DOHH2 (cell line): ENCODE results near the gene ADAT1.
"Not testable (repeated sequence)": the region's sequence is repeated elsewhere in the genome, so short reads cannot be mapped to it uniquely, and the experiment has no call there.

ENCODE experiments used
- H3F3A ChIP-seq: fragments of 200-600 bp; sonication (generic), shearing (Covaris generic); 2 replicates; pipeline ENCODE4 v1.6.0; 2016; ENCODE audit warnings: antibody characterized with exemption, mild to moderate bottlenecking; ENCODE audit not compliant: control insufficient read depth, insufficient read depth
- H3K27ac ChIP-seq: fragments of 200-600 bp; sonication (generic); 2 replicates; pipeline ENCODE4 v1.5.1; 2014; ENCODE audit warnings: low read depth, mild to moderate bottlenecking, low read length, moderate library complexity
- H3K27me3 ChIP-seq: fragments of 200-600 bp; sonication (generic); 2 replicates; pipeline ENCODE4 v1.6.1; 2014; ENCODE audit warnings: mild to moderate bottlenecking, low read length, mixed read lengths; ENCODE audit not compliant: control insufficient read depth
- H3K36me3 ChIP-seq: fragments of 200-600 bp; sonication (generic); 2 replicates; pipeline ENCODE4 v1.6.1; 2014; ENCODE audit warnings: mild to moderate bottlenecking, low read length, moderate library complexity, mixed read lengths; ENCODE audit not compliant: control insufficient read depth
- H3K4me1 ChIP-seq: fragments of 200-600 bp; sonication (generic); 2 replicates; pipeline ENCODE4 v1.6.1; 2014; ENCODE audit warnings: mild to moderate bottlenecking, low read length, mixed read lengths; ENCODE audit not compliant: control insufficient read depth
- H3K4me2 ChIP-seq: fragments of 200-600 bp; sonication (generic); 2 replicates; pipeline ENCODE4 v1.6.0; 2014; ENCODE audit warnings: mild to moderate bottlenecking, low read length, moderate library complexity
- H3K4me3 ChIP-seq: fragments of 200-600 bp; sonication (generic); 2 replicates; pipeline ENCODE4 v1.5.1; 2014; ENCODE audit warnings: mild to moderate bottlenecking, low read length, mixed read lengths
- H3K79me2 ChIP-seq: fragments of 200-600 bp; sonication (generic); 2 replicates; pipeline ENCODE4 v1.6.1; 2014; ENCODE audit warnings: mild to moderate bottlenecking, low read length, mixed read lengths; ENCODE audit not compliant: control insufficient read depth
- H3K9me2 ChIP-seq: fragments of 200-600 bp; sonication (generic); replicated peaks from 2 replicates; pipeline ENCODE4 v1.6.1; 2014; ENCODE audit warnings: mild to moderate bottlenecking, low read length, mixed read lengths; ENCODE audit not compliant: control insufficient read depth
- H3K9me3 ChIP-seq: fragments of 200-600 bp; sonication (generic); 2 replicates; pipeline ENCODE4 v1.6.1; 2014; ENCODE audit warnings: antibody characterized with exemption, low read length, mixed read lengths; ENCODE audit not compliant: control insufficient read depth, insufficient read depth
- H4K20me1 ChIP-seq: fragments of 200-600 bp; sonication (generic); 2 replicates; pipeline ENCODE4 v1.6.0; 2014; ENCODE audit warnings: low read depth, mild to moderate bottlenecking, antibody characterized with exemption, low read length, moderate library complexity; ENCODE audit not compliant: control insufficient read depth, insufficient read depth
- EZH2phosphoT487 ChIP-seq: fragments of 200-600 bp; sonication (generic); IDR thresholded peaks from 2 replicates; pipeline ENCODE4 v1.6.1; 2017; ENCODE audit warnings: borderline replicate concordance, mild to moderate bottlenecking, antibody characterized with exemption, low read length, moderate library complexity, mixed read lengths
- TF ChIP-seq, protein P1 (sequence below): fragments of 200-600 bp; sonication (generic); IDR thresholded peaks from one replicate; pipeline ENCODE4 v1.5.1; 2014; ENCODE audit warnings: antibody characterized with exemption, mild to moderate bottlenecking, low read depth, low read length; ENCODE audit not compliant: poor library complexity, severe bottlenecking

ADAT1 gene

DNA sequence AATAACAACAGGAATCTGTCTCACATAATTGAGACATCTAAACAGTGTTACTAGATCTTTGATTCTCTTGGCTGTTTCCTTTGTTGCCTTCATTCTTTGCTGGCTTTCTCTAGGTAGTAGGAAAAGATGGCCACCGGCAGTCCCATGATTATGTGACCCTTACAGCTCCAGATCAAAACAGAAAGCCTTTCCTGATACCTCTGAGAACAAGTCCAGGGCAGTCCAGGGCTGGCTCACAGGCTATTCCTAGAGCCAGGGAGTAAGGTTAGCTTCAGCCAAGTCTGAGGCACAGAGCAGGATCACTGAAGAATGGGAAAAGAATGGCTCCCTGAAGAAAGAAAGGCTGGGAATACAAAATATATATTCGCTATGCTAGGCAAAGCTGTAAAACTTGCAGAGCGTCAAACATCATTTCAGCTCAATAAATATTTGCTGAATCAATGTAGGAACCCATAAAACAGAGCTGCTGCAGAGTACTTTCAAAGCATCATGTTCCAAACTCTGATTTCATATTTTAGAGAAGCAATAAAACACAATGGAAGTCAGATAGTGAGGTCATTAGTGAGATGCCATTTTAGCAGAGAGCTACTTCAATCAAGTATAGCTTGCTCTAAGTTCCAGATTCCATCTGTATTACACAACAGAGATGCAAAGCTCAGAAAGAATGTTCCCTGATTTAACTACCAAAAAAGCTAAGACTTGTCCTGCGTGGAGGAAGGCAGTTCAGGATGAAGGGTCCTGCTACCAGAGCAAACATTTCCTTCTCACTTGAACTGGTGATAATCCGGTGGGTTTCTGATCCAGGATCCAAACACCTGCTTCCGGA, 23.4 kb downstream of the ADAT1 start:
- H4K20me1 ChIP-seq = no peaks in the 10 kb centered on the region
- no peaks in the 10 kb centered on the region for H3K79me2 ChIP-seq
- no peaks in the 10 kb centered on the region for H3K9me2 ChIP-seq
- peaks cover 9% of the 10 kb centered on the region for H3K4me1 ChIP-seq
- TF ChIP-seq EZH2phosphoT487 = no peak
- TF ChIP-seq, protein P1, sequence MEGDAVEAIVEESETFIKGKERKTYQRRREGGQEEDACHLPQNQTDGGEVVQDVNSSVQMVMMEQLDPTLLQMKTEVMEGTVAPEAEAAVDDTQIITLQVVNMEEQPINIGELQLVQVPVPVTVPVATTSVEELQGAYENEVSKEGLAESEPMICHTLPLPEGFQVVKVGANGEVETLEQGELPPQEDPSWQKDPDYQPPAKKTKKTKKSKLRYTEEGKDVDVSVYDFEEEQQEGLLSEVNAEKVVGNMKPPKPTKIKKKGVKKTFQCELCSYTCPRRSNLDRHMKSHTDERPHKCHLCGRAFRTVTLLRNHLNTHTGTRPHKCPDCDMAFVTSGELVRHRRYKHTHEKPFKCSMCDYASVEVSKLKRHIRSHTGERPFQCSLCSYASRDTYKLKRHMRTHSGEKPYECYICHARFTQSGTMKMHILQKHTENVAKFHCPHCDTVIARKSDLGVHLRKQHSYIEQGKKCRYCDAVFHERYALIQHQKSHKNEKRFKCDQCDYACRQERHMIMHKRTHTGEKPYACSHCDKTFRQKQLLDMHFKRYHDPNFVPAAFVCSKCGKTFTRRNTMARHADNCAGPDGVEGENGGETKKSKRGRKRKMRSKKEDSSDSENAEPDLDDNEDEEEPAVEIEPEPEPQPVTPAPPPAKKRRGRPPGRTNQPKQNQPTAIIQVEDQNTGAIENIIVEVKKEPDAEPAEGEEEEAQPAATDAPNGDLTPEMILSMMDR = no peak
- no peaks in the 10 kb centered on the region for H3F3A ChIP-seq
- no peaks in the 10 kb centered on the region for H3K27me3 ChIP-seq
- no peak overlapping the region for H3K4me2 ChIP-seq
- H3K27ac ChIP-seq = no peak overlapping the region
- peaks cover 52% of the 10 kb centered on the region for H3K36me3 ChIP-seq
- H3K4me3 ChIP-seq = no peak overlapping the region
- no peaks in the 10 kb centered on the region for H3K9me3 ChIP-seq

DNA sequence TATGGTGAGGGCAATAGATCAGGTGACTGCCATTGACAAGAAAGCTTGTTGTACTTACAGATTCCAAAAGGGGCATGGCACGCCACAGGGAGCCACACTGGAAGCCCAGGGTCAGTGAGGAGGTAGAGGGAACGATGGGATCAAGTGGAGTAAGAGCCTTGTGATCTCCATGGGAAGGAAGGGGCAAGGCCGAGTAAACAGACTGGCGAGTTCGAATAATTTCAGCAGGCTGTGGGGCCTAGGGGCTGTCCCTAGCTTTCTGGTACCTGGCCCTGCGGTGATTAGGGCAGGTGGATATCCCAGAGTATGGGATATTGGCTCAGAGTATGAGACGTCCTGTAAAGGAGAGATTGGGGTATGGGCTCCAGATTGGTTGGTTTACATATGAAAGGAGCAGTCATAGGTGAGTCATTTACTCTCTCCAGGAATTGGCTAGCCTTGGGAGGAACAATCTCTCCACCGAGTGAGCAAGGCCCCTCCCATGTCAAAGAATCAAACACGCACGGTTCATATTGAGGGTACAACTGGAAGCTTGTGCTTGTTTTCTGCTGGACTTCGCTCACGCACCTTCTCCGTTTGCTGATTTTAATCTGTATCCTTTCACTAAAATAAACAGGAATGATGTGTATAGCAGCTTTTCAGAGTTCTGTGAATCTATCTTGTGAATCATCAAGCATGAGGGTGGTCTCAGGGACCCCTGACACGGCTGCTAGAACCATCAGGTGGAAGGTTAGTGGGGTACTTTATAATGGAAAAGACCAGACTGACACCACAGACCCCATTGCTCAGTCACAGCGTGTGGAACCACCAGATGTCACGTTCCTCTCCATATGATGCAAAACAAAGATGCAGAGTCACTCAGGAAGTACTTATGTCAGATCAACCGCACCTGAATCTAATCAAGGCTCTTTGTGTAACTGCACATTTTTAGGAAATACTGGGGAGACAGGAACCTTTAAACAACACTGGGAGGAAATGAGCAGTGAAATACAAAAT, 29.0 kb downstream of the ADAT1 start:
- Histone ChIP-seq H3K27me3 (no peaks in the 10 kb centered on the region), H3K79me2 (no peaks in the 10 kb centered on the region), H3K9me3 (no peaks in the 10 kb centered on the region), H3F3A (0 out of 2 replicates have a peak, but pooled peaks cover 3% of the 10 kb centered on the region), H3K4me1 (peaks cover 16% of the 10 kb centered on the region), H4K20me1 (0 out of 2 replicates have a peak, but pooled peaks cover 3% of the 10 kb centered on the region), H3K4me2 (peak overlapping the region; percentile 30; the same call in 1 of the 2 replicates), H3K4me3 (no peak overlapping the region), H3K9me2 (no peaks in the 10 kb centered on the region), H3K27ac (no peak overlapping the region), H3K36me3 (peaks cover 18% of the 10 kb centered on the region; the same call in 1 of the 2 replicates)
- no peak for TF ChIP-seq EZH2phosphoT487
- TF ChIP-seq, protein P1 = no peak

DNA sequence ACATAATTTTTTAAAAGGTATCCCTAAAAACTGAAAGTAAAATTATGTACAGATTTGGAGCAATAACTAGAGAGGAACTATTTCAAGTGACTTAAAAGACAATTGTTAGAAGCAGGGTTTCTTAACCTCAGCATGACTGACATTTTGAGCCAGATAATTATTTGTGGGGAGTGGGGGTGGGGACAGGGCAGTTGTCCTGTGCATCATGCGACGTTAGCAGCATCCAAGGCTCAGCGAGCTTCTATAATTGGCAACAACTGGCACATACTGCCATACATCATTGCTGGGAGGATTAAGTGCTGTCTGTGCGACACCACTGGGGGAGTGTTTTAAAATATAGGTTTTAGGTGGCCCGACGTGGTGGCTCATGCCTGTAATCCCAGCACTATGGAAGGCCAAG, 29.8 kb downstream of the ADAT1 start:
- H3K4me1 ChIP-seq = peaks cover 16% of the 10 kb centered on the region
- no peak overlapping the region for H3K4me2 ChIP-seq
- H3K27ac ChIP-seq = no peak overlapping the region
- peaks cover 18% of the 10 kb centered on the region; the same call in 1 of the 2 replicates for H3K36me3 ChIP-seq
- H3K9me3 ChIP-seq = no peaks in the 10 kb centered on the region
- H3K27me3 ChIP-seq = no peaks in the 10 kb centered on the region
- H4K20me1 ChIP-seq = 0 out of 2 replicates have a peak, but pooled peaks cover 3% of the 10 kb centered on the region
- H3K9me2 ChIP-seq = no peaks in the 10 kb centered on the region
- H3K4me3 ChIP-seq = no peak overlapping the region
- H3F3A ChIP-seq = 0 out of 2 replicates have a peak, but pooled peaks cover 3% of the 10 kb centered on the region
- no peaks in the 10 kb centered on the region for H3K79me2 ChIP-seq
- TF ChIP-seq, protein P1 = no peak

DNA sequence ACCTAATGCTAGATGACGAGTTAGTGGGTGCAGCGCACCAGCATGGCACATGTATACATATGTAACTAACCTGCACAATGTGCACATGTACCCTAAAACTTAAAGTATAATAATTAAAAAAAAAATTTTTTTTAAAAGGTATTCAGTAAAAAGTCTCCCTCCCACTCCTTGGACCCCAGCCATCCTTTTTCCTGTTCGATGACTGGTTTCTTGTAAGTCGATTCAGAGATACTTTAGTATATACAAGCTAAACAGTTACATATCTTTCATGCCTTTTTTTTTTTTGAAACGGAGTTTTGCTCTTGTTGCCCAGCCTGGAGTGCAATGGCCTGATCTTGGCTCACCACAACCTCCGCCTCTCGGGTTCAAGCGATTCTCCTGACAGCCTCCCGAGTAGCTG, 31.2 kb downstream of the ADAT1 start:
- not testable (repeated sequence) for H3K27me3 ChIP-seq, H3K4me3 ChIP-seq, H3K36me3 ChIP-seq

More for the DNA sequence above, 31.2 kb downstream of the ADAT1 start:
- H3K27ac ChIP-seq, H3F3A ChIP-seq, H3K9me3 ChIP-seq, H3K4me2 ChIP-seq, H3K9me2 ChIP-seq, H4K20me1 ChIP-seq, H3K79me2 ChIP-seq: not testable (repeated sequence)
- peaks cover 16% of the 10 kb centered on the region for H3K4me1 ChIP-seq
